GM23338 (cell line): ENCODE data around the gene GNAI2. TPM values are rescaled to one million over a fixed set of nuclear protein-coding genes. Genes with fewer than 3 reads are reported as not detected.

Source experiments
- ATAC-seq: fragments of 200-7000 bp; cut with Tn5 transposase; 3 replicates; pipeline ENCODE4 v1.9.1; 2020
- DNase-seq: peaks from one replicate; pipeline ENCODE4 v3.0.0-alpha.2; 2015; ENCODE audit warnings: low spot score
- H2AFZ ChIP-seq: fragments of 200-600 bp; sonication (generic); 2 replicates; pipeline ENCODE4 v1.8.0; 2016; ENCODE audit warnings: antibody characterized with exemption, mild to moderate bottlenecking, moderate library complexity
- H3F3A ChIP-seq: fragments of 200-600 bp; sonication (generic); replicated peaks from 2 replicates; pipeline ENCODE4 v1.8.0; 2017; ENCODE audit warnings: antibody characterized with exemption, mixed run types, low read depth
- H3K27ac ChIP-seq: fragments of 200-600 bp; sonication (generic); 2 replicates; pipeline ENCODE4 v1.6.1; 2016; ENCODE audit warnings: low read depth
- H3K27me3 ChIP-seq: fragments of 200-600 bp; sonication (generic); 2 replicates; pipeline ENCODE4 v1.8.0; 2016; ENCODE audit warnings: mild to moderate bottlenecking, mixed run types, moderate library complexity; ENCODE audit not compliant: insufficient read depth
- H3K36me3 ChIP-seq: fragments of 200-600 bp; sonication (generic); 2 replicates; pipeline ENCODE4 v1.8.0; 2016; ENCODE audit warnings: mild to moderate bottlenecking; ENCODE audit not compliant: insufficient read depth
- H3K4me1 ChIP-seq: fragments of 200-600 bp; sonication (generic); 2 replicates; pipeline ENCODE4 v1.8.0; 2016; ENCODE audit warnings: mild to moderate bottlenecking, moderate library complexity; ENCODE audit not compliant: insufficient read depth
- H3K4me2 ChIP-seq: fragments of 200-600 bp; sonication (generic); 2 replicates; pipeline ENCODE4 v1.7.1; 2017; ENCODE audit warnings: mixed run types
- H3K4me3 ChIP-seq: fragments of 200-600 bp; sonication (generic); 2 replicates; pipeline ENCODE4 v1.6.1; 2016; ENCODE audit warnings: mixed run types
- H3K79me2 ChIP-seq: fragments of 200-600 bp; sonication (generic); replicated peaks from 2 replicates; pipeline ENCODE4 v1.8.0; 2017; ENCODE audit warnings: mild to moderate bottlenecking; ENCODE audit not compliant: insufficient read depth
- H3K9me2 ChIP-seq: fragments of 200-600 bp; sonication (generic); 2 replicates; pipeline ENCODE4 v1.8.0; 2017; ENCODE audit not compliant: insufficient read depth
- H4K20me1 ChIP-seq: fragments of 200-600 bp; sonication (generic); replicated peaks from 2 replicates; pipeline ENCODE4 v1.8.0; 2017; ENCODE audit warnings: mild to moderate bottlenecking; ENCODE audit not compliant: insufficient read depth
- H3K27ac Mint-ChIP-seq: 2 replicates; pipeline ENCODE4 v1.8.0; 2020; ENCODE audit warnings: inconsistent platforms, mild to moderate bottlenecking, moderate library complexity, mixed read lengths
- H3K27me3 Mint-ChIP-seq: 3 replicates; pipeline ENCODE4 v1.8.0; 2022; ENCODE audit warnings: low read depth, mild to moderate bottlenecking, moderate library complexity, mixed read lengths, inconsistent platforms; ENCODE audit not compliant: insufficient read depth, poor library complexity
- H3K36me3 Mint-ChIP-seq: 3 replicates; pipeline ENCODE4 v1.8.0; 2021; ENCODE audit warnings: low read depth, mild to moderate bottlenecking, inconsistent platforms, moderate library complexity, mixed read lengths
- H3K4me1 Mint-ChIP-seq: 3 replicates; pipeline ENCODE4 v1.8.0; 2020; ENCODE audit warnings: mild to moderate bottlenecking, inconsistent platforms, mixed read lengths
- H3K4me3 Mint-ChIP-seq: 3 replicates; pipeline ENCODE4 v1.8.0; 2021; ENCODE audit warnings: moderate library complexity, mild to moderate bottlenecking, inconsistent platforms, mixed read lengths
- H3K9me3 Mint-ChIP-seq: 3 replicates; pipeline ENCODE4 v1.8.0; 2020; ENCODE audit warnings: moderate library complexity, mild to moderate bottlenecking, inconsistent platforms, mixed read lengths
- CREB1 ChIP-seq: fragments of 250-450 bp; sonication (Bioruptor Pico); IDR thresholded peaks from 2 replicates; pipeline ENCODE4 v1.5.0; 2020; ENCODE audit warnings: low read depth, mild to moderate bottlenecking, moderate library complexity
- CTCF ChIP-seq, 2 experiments: fragments of 200-600 bp in 1 of 2; sonication (generic) in 1 of 2; conservative IDR thresholded peaks; 2 replicates each; pipeline versions ENCODE4 v1.5.1 to v1.6.1; 2016 to 2017; ENCODE audit warnings: antibody characterized with exemption in 2 of 2, low read depth in 2 of 2, mild to moderate bottlenecking in 2 of 2, moderate library complexity in 1 of 2
- EZH2 ChIP-seq: fragments of 200-600 bp; sonication (generic); IDR thresholded peaks from one replicate; pipeline ENCODE4 v1.8.0; 2017; ENCODE audit warnings: antibody characterized with exemption, mild to moderate bottlenecking, low read depth; ENCODE audit not compliant: unreplicated experiment
- EZH2phosphoT487 ChIP-seq: fragments of 200-600 bp; sonication (generic); IDR thresholded peaks from one replicate; pipeline ENCODE4 v1.8.1; 2018; ENCODE audit warnings: antibody characterized with exemption; ENCODE audit not compliant: unreplicated experiment
- JUNB ChIP-seq: IDR thresholded peaks from one replicate; pipeline ENCODE4 v1.6.1; 2016; ENCODE audit warnings: antibody characterized with exemption; ENCODE audit not compliant: unreplicated experiment
- NANOG ChIP-seq: IDR thresholded peaks from 2 replicates; pipeline ENCODE4 v1.6.1; 2016; ENCODE audit warnings: antibody characterized with exemption, borderline replicate concordance
- POLR2AphosphoS5 ChIP-seq: IDR thresholded peaks from 2 replicates; pipeline ENCODE4 v1.6.1; 2016; ENCODE audit warnings: antibody characterized with exemption, low read depth
- REST ChIP-seq: IDR thresholded peaks from one replicate; pipeline ENCODE4 v1.6.1; 2018; ENCODE audit warnings: antibody characterized with exemption; ENCODE audit not compliant: unreplicated experiment
- STAT1 ChIP-seq: IDR thresholded peaks from one replicate; pipeline ENCODE4 v1.6.1; 2016; ENCODE audit warnings: antibody characterized with exemption; ENCODE audit not compliant: unreplicated experiment
- ZNF331 ChIP-seq: fragments of 250-450 bp; sonication (Bioruptor Pico); IDR thresholded peaks from 2 replicates; pipeline ENCODE4 v1.5.0; 2020; ENCODE audit warnings: low read depth, mild to moderate bottlenecking, moderate library complexity
- ZNF462 ChIP-seq: fragments of 250-450 bp; sonication (Bioruptor Pico); IDR thresholded peaks from 2 replicates; pipeline ENCODE4 v1.5.0; 2020; ENCODE audit warnings: mild to moderate bottlenecking, moderate library complexity
- polyA plus RNA-seq: library from polyadenylated mRNA; unstranded; fragments of >200 nt; fragmentation: Nextera tagmentation; extraction: Ambion mirVana; gene quantifications from 2 replicates; pipeline ENCODE4 v1.2.1, GENCODE V29; 2016
- total RNA-seq: library from RNA; depleted of rRNA; stranded (reverse); fragments of >200 nt; shearing (Covaris generic); gene quantifications from 2 replicates; pipeline ENCODE4 v1.2.3, GENCODE V29; 2014
- TF ChIP-seq, protein P1 (sequence below): IDR thresholded peaks from 2 replicates; pipeline ENCODE4 v1.6.1; 2016; ENCODE audit warnings: antibody characterized with exemption

Gene GNAI2
- total and polyA plus RNA-seq, 2 experiments from 2014 or later, result 138 to 153 TPM

DNA sequence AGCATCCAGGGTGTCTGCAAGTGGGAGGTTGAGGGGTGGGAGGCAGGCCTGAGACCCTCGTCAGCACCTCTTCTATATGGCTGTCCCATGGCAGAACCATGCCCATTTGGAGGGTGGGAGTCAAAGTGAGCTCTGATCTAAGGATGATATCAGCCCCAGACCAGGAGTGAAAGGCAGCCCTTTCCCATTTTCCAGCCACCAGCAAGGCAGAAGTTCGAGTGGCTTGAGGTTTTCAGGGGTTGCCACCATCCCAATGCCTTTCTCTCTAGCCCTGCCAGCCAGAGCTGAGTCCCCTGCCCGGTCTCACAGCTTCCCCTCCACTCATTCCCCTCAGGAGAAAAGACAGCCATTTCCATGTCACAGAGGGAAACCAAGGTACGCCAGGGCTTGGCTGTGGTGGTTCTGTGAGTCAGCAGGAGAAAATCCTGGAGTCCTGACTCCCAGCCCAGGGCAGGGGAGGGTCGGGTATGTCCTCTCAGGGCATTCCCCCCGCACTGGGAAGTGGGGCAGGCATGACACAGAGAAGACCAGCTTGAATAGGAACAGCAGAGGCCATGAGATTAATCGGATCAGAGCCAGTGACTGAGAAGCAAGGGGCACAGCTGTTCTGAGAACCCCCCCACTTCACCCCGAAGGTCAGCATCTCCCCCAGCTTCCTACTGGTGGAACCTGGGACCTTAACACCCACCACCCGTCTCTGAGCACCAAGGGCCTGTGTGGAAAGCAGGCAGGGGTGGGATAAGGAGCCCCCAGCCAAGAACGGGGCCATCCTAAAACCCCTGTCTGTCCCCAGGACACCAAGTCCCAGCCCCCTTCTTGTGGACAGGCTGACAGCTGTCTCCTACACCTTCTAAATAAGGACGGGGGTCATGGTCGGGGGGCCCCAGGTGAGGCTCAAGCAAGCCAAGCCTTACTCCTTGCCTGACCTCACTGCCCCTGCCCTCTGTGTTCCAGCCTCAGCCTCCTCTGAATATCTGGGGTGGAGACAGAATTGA lies 31.9 kb upstream of the GNAI2 start:
- H3K79me2 ChIP-seq, result no peaks in the 10 kb centered on the region
- 0 out of 2 replicates have a peak, but pooled peaks cover 4% of the 10 kb centered on the region for H3F3A ChIP-seq
- no peaks in the 10 kb centered on the region for H3K9me2 ChIP-seq
- no peak overlapping the region; the same call in 1 of the 2 replicates for H2AFZ ChIP-seq
- no peaks in the 10 kb centered on the region for H3K4me1 ChIP-seq
- Mint-ChIP-seq H3K27me3 (peaks cover 27% of the 10 kb centered on the region), H3K9me3 (no peaks in the 10 kb centered on the region), H3K4me1 (peaks cover 14% of the 10 kb centered on the region), H3K4me3 (peak overlapping the region; percentile 59; the same call in 1 of the 3 replicates), H3K27ac (no peak overlapping the region), H3K36me3 (no peaks in the 10 kb centered on the region)
- peak overlapping the region; percentile 75; the same call in 1 of the 2 replicates for H3K4me2 ChIP-seq
- DNase-seq, result no peak
- no peak overlapping the region for H3K27ac ChIP-seq
- no peaks in the 10 kb centered on the region for H4K20me1 ChIP-seq
- H3K36me3 ChIP-seq, result no peaks in the 10 kb centered on the region
- TF ChIP-seq STAT1 (no peak), REST (no peak), EZH2phosphoT487 (no peak), ZNF331 (CRISPR knock-in tag) (no peak), ZNF462 (CRISPR knock-in tag) (no peak), EZH2 (no peak), NANOG (no peak), CTCF (conservative IDR thresholded peaks at IDR 0.05; ENCODE audit: low read depth in 2 of 2) (no peak), CREB1 (CRISPR knock-in tag) (no peak), JUNB (no peak), POLR2AphosphoS5 (no peak)
- TF ChIP-seq, protein P1, sequence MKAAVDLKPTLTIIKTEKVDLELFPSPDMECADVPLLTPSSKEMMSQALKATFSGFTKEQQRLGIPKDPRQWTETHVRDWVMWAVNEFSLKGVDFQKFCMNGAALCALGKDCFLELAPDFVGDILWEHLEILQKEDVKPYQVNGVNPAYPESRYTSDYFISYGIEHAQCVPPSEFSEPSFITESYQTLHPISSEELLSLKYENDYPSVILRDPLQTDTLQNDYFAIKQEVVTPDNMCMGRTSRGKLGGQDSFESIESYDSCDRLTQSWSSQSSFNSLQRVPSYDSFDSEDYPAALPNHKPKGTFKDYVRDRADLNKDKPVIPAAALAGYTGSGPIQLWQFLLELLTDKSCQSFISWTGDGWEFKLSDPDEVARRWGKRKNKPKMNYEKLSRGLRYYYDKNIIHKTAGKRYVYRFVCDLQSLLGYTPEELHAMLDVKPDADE, result no peak
- ATAC-seq, result no peak
- H3K27me3 ChIP-seq, result peaks cover 29% of the 10 kb centered on the region
- H3K4me3 ChIP-seq, result peak overlapping the region; percentile 75
